HG03159 (cell line): Measurements from ENCODE around the gene KRTAP19-3.
"Not testable (repeated sequence)": the region's sequence is repeated elsewhere in the genome, so short reads cannot be mapped to it uniquely, and the experiment has no call there.

Experiments used
- ATAC-seq: cut with Tn5 transposase; IDR thresholded peaks from one replicate; pipeline ENCODE4 v1.9.1; 2021; ENCODE audit warnings: mild to moderate bottlenecking, moderate library complexity; ENCODE audit not compliant: unreplicated experiment

KRTAP19-3 gene

GRCh38 chr21:30491963-30492428 lies at the start of gene KRTAP19-3:
TSS of gene KRTAP19-3 (minus strand) at chr21:30492013. CDS start at chr21:30491957, 56 bp downstream.
- ATAC-seq: no peak

GRCh38 chr21:30518876-30519275 lies 27.1 kb upstream of the KRTAP19-3 start:
- no peak for ATAC-seq

GRCh38 chr21:30515681-30516080 lies 23.9 kb upstream of the KRTAP19-3 start:
- ATAC-seq: no peak

GRCh38 chr21:30505621-30506205 lies 13.9 kb upstream of the KRTAP19-3 start:
- ATAC-seq: not testable (repeated sequence)

GRCh38 chr21:30502041-30502440 lies 10.2 kb upstream of the KRTAP19-3 start, which contains the start of gene KRTAP19-5:
TSS of gene KRTAP19-5 (minus strand) at chr21:30502141. CDS start at chr21:30502090, 51 bp downstream.
- no peak for ATAC-seq

- no peak for ATAC-seq
Measured at GRCh38 chr21:30497065-30497464, 5.3 kb upstream of the KRTAP19-3 start, which contains the start of gene KRTAP19-4. TSS of gene KRTAP19-4 (minus strand) at chr21:30497165. CDS start at chr21:30497110, 55 bp downstream.

GRCh38 chr21:30487336-30487735 lies 4.5 kb downstream of the KRTAP19-3 start, which contains the start of gene KRTAP19-2:
TSS of gene KRTAP19-2 (minus strand) at chr21:30487436. CDS start at chr21:30487348, 88 bp downstream.
- ATAC-seq: no peak

GRCh38 chr21:30486180-30486579 lies 5.6 kb downstream of the KRTAP19-3 start:
- no peak for ATAC-seq

- no peak for ATAC-seq
Measured at GRCh38 chr21:30482130-30482529, 9.7 kb downstream of the KRTAP19-3 start.

GRCh38 chr21:30480145-30480544 lies 11.7 kb downstream of the KRTAP19-3 start, which contains the start of gene KRTAP19-1:
TSS of gene KRTAP19-1 (minus strand) at chr21:30480367. CDS start at chr21:30480317, 50 bp downstream.
- no peak for ATAC-seq

GRCh38 chr21:30479259-30479658 lies 12.6 kb downstream of the KRTAP19-3 start:
- no peak for ATAC-seq

GRCh38 chr21:30478004-30478403 lies 13.8 kb downstream of the KRTAP19-3 start:
- no peak for ATAC-seq

GRCh38 chr21:30468900-30469714 lies 22.7 kb downstream of the KRTAP19-3 start:
- no peak for ATAC-seq

GRCh38 chr21:30463713-30464112 lies 28.1 kb downstream of the KRTAP19-3 start:
- ATAC-seq: no peak

GRCh38 chr21:30448514-30448913 lies 43.3 kb downstream of the KRTAP19-3 start:
- no peak for ATAC-seq

- no peak for ATAC-seq
Measured at GRCh38 chr21:30447056-30447455, 44.8 kb downstream of the KRTAP19-3 start.

GRCh38 chr21:30444204-30444603 lies 47.6 kb downstream of the KRTAP19-3 start:
- no peak for ATAC-seq

GRCh38 chr21:30443226-30443625 lies 48.6 kb downstream of the KRTAP19-3 start:
- ATAC-seq: no peak
